Smooth muscle cell (in vitro differentiated cells): Measurements from ENCODE around the gene TMEM52B. TPM values are rescaled to one million over a fixed set of nuclear protein-coding genes. Genes with fewer than 3 reads are reported as not detected.
"Not testable (repeated sequence)": the region's sequence is repeated elsewhere in the genome, so short reads cannot be mapped to it uniquely, and the experiment has no call there.

ENCODE experiments used
- DNase-seq: peaks from one replicate; lab custom pipeline; 2025; ENCODE audit not compliant: unreplicated experiment; lab: John Stamatoyannopoulos, UW
- H2AFZ ChIP-seq: fragments of 200-600 bp; sonication (generic); 2 replicates; pipeline ENCODE4 v1.6.0; 2016; ENCODE audit warnings: antibody characterized with exemption, low read depth, mild to moderate bottlenecking
- H3F3A ChIP-seq: fragments of 200-600 bp; sonication (generic); 2 replicates; pipeline ENCODE4 v1.6.0; 2017; ENCODE audit warnings: antibody characterized with exemption, low read depth
- H3K27ac ChIP-seq: fragments of 200-600 bp; sonication (generic); 2 replicates; pipeline ENCODE4 v1.5.1; 2016; ENCODE audit warnings: low read depth, mild to moderate bottlenecking
- H3K27me3 ChIP-seq: fragments of 200-600 bp; sonication (generic); 2 replicates; pipeline ENCODE4 v1.6.1; 2016; ENCODE audit warnings: low read depth, mild to moderate bottlenecking
- H3K36me3 ChIP-seq: fragments of 200-600 bp; sonication (generic); 2 replicates; pipeline ENCODE4 v1.5.1; 2016; ENCODE audit warnings: low read depth
- H3K4me1 ChIP-seq: fragments of 200-600 bp; sonication (generic); 2 replicates; pipeline ENCODE4 v1.5.1; 2016; ENCODE audit warnings: low read depth
- H3K4me2 ChIP-seq: fragments of 200-600 bp; sonication (generic); 2 replicates; pipeline ENCODE4 v1.6.0; 2016; ENCODE audit warnings: mild to moderate bottlenecking
- H3K4me3 ChIP-seq: fragments of 200-600 bp; sonication (generic); 2 replicates; pipeline ENCODE4 v1.5.1; 2016; ENCODE audit warnings: mild to moderate bottlenecking
- H3K79me2 ChIP-seq: fragments of 200-600 bp; sonication (generic); 2 replicates; pipeline ENCODE4 v1.6.0; 2016; ENCODE audit warnings: low read depth, mild to moderate bottlenecking
- H3K9ac ChIP-seq: fragments of 200-600 bp; sonication (generic); 2 replicates; pipeline ENCODE4 v1.6.0; 2016; ENCODE audit warnings: low read depth
- H3K9me3 ChIP-seq: fragments of 200-600 bp; sonication (generic); replicated peaks from 2 replicates; pipeline ENCODE4 v1.5.1; 2016; ENCODE audit warnings: low read depth
- H4K20me1 ChIP-seq: fragments of 200-600 bp; sonication (generic); 2 replicates; pipeline ENCODE4 v1.6.0; 2016; ENCODE audit warnings: low read depth
- WGBS: methylation state at CpG from one replicate; pipeline ENCODE4 v1.1.7; 2016; ENCODE audit warnings: low lambda C conversion rate; 5-methylcytosine and 5-hydroxymethylcytosine counted together
- polyA plus RNA-seq: library from polyadenylated mRNA; unstranded; fragments of >200 nt; fragmentation: Nextera tagmentation; extraction: Ambion mirVana; gene quantifications from 2 replicates; pipeline ENCODE4 v1.2.1, GENCODE V29; 2016
- total RNA-seq: library from RNA; depleted of rRNA; stranded (reverse); fragments of >200 nt; gene quantifications from 2 replicates; pipeline ENCODE4 v1.2.3, GENCODE V29; 2014
- TF ChIP-seq, protein P1 (sequence below): fragments of 200-600 bp; sonication (generic); IDR thresholded peaks from 2 replicates; pipeline ENCODE4 v1.5.1; 2017; ENCODE audit warnings: borderline replicate concordance, mild to moderate bottlenecking, antibody characterized with exemption; ENCODE audit not compliant: insufficient read depth, poor library complexity, severe bottlenecking

The TMEM52B gene
- total and polyA plus RNA-seq, 2 experiments from 2014 or later: 0.77 to 2.0 TPM

DNA sequence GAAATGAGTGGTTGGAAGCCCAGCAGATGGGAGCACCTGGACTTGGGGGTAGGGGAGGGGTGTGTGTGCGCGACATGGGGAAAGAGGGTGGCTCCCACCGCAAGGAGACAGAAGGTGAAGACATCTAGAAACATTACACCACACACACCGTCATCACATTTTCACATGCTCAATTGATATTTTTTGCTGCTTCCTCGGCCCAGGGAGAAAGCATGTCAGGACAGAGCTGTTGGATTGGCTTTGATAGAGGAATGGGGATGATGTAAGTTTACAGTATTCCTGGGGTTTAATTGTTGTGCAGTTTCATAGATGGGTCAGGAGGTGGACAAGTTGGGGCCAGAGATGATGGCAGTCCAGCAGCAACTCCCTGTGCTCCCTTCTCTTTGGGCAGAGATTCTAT lies 43.0 kb downstream of the TMEM52B start:
- Histone ChIP-seq H3K4me1 (no peaks in the 10 kb centered on the region), H3F3A (peaks cover 15% of the 10 kb centered on the region), H3K9ac (no peak overlapping the region), H3K4me2 (no peak overlapping the region), H3K36me3 (peaks cover 21% of the 10 kb centered on the region), H3K4me3 (no peak overlapping the region), H2AFZ (no peak overlapping the region), H4K20me1 (peaks cover 46% of the 10 kb centered on the region), H3K27me3 (no peaks in the 10 kb centered on the region), H3K9me3 (no peaks in the 10 kb centered on the region), H3K27ac (no peak overlapping the region), H3K79me2 (peaks cover 14% of the 10 kb centered on the region)
- no peak for DNase-seq
- TF ChIP-seq, protein P1, sequence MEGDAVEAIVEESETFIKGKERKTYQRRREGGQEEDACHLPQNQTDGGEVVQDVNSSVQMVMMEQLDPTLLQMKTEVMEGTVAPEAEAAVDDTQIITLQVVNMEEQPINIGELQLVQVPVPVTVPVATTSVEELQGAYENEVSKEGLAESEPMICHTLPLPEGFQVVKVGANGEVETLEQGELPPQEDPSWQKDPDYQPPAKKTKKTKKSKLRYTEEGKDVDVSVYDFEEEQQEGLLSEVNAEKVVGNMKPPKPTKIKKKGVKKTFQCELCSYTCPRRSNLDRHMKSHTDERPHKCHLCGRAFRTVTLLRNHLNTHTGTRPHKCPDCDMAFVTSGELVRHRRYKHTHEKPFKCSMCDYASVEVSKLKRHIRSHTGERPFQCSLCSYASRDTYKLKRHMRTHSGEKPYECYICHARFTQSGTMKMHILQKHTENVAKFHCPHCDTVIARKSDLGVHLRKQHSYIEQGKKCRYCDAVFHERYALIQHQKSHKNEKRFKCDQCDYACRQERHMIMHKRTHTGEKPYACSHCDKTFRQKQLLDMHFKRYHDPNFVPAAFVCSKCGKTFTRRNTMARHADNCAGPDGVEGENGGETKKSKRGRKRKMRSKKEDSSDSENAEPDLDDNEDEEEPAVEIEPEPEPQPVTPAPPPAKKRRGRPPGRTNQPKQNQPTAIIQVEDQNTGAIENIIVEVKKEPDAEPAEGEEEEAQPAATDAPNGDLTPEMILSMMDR: no peak
- WGBS: 90% methylated on average over 5 of the region's 5 CpGs

DNA sequence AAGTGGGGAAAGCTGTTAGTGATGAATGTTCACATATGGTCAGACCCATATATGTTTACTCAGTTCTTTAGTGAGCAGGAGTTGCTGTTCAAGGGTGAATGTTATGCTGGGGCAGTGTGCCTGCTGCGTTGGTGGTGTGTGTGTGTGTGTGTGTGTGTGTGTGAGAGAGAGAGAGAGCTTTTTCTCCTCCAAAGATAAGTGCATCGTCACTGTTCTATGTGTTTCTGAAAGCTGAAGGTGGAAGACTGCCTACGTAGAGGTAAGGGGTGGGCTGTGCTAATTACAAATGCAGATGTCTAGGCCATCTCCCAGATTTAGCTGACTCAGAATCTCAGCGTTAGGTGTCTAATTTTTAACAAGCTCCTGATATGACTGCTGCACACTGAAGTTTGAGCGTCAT lies 44.4 kb downstream of the TMEM52B start:
- Histone ChIP-seq H3K4me2 (no peak overlapping the region), H3K79me2 (peaks cover under 1% of the 10 kb centered on the region), H3K27ac (no peak overlapping the region), H4K20me1 (peaks cover 32% of the 10 kb centered on the region), H2AFZ (no peak overlapping the region), H3K4me1 (no peaks in the 10 kb centered on the region), H3F3A (peaks cover 6% of the 10 kb centered on the region), H3K4me3 (no peak overlapping the region), H3K27me3 (no peaks in the 10 kb centered on the region), H3K36me3 (peaks cover 21% of the 10 kb centered on the region), H3K9me3 (no peaks in the 10 kb centered on the region), H3K9ac (no peak overlapping the region)
- TF ChIP-seq, protein P1: no peak
- 91% methylated on average over 5 of the region's 5 CpGs for WGBS
- no peak for DNase-seq

DNA sequence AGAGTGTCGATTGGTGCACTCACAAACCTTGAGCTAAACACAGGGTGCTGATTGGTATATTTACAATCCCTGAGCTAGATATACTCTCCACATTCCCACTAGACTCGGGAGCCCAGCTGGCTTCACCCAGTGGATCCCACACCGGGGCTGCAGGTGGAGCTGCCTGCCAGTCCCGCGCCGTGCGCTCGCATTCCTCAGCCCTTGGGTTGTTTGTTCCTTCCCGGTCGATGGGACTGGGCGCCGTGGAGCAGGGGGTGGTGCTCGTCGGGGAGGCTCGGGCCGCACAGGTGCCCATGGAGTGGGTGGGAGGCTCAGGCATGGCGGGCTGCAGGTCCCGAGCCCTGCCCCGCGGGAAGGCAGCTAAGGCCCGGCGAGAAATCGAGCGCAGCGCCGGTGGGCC lies 46.6 kb downstream of the TMEM52B start:
- not testable (repeated sequence) for H3K79me2 ChIP-seq, H3K4me3 ChIP-seq, H3K4me2 ChIP-seq, H3K27ac ChIP-seq, H3K9ac ChIP-seq, H3K9me3 ChIP-seq, H3K4me1 ChIP-seq, H3F3A ChIP-seq, H2AFZ ChIP-seq, H3K27me3 ChIP-seq, DNase-seq
- Histone ChIP-seq H3K36me3 (peaks cover 21% of the 10 kb centered on the region), H4K20me1 (peaks cover 13% of the 10 kb centered on the region)
- 98% methylated on average over 20 of the region's 26 CpGs for WGBS

DNA sequence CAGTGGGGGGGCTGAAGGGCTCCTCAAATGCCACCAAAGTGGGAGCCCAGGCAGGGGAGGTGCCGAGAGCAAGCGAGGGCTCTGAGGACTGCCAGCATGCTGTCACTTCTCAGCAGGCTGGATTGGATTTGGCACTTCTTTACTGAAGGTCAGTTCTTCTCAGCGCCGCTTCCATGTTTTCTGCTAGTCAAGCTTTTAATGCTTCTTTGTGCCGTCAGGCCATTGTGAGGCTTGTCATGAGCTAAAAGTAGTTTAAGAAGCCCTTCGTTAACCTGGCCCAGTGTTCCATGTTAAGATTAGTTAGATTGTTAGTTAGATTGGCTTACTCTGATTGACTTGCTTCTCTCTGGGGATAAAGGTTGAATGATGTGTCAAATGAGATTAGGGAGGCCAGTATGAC lies 47.3 kb downstream of the TMEM52B start:
- Histone ChIP-seq H3K27me3 (no peaks in the 10 kb centered on the region), H3F3A (no peaks in the 10 kb centered on the region), H3K36me3 (peaks cover 21% of the 10 kb centered on the region), H3K9me3 (no peaks in the 10 kb centered on the region), H3K4me1 (no peaks in the 10 kb centered on the region), H4K20me1 (peaks cover 7% of the 10 kb centered on the region), H3K9ac (no peak overlapping the region), H3K4me3 (no peak overlapping the region), H3K4me2 (no peak overlapping the region), H3K79me2 (no peaks in the 10 kb centered on the region), H2AFZ (no peak overlapping the region), H3K27ac (no peak overlapping the region)
- no peak for DNase-seq
- TF ChIP-seq, protein P1: no peak
- WGBS: 95% methylated on average over 6 of the region's 6 CpGs
